Globus pallidus (tissue), 1 donor: ENCODE results near the gene NAPG.
"Not testable (repeated sequence)": the region's sequence is repeated elsewhere in the genome, so short reads cannot be mapped to it uniquely, and the experiment has no call there.

Experiments
- DNase-seq: peaks from one replicate; pipeline ENCODE4 v3.0.0-alpha.2; 2015; ENCODE audit warnings: low spot score

NAPG gene

GRCh38 chr18:10552226-10552625, 26.4 kb downstream of the NAPG start:
- DNase-seq: no peak

- DNase-seq: not testable (repeated sequence)
These were observed 30.4 kb downstream of the NAPG start for GRCh38 chr18:10556251-10556650.

- no peak for DNase-seq
These were observed 31.4 kb downstream of the NAPG start for GRCh38 chr18:10557085-10557677.

- DNase-seq: no peak
These were observed 32.6 kb downstream of the NAPG start for GRCh38 chr18:10558243-10558966.

- DNase-seq: no peak
These were observed 33.1 kb downstream of the NAPG start for GRCh38 chr18:10558967-10559298.

GRCh38 chr18:10559553-10560451, 34.0 kb downstream of the NAPG start:
- DNase-seq: no peak

GRCh38 chr18:10560452-10561045, 34.7 kb downstream of the NAPG start:
- peak; percentile 68 for DNase-seq

- DNase-seq: no peak
These were observed 36.9 kb downstream of the NAPG start for GRCh38 chr18:10562773-10563160.

GRCh38 chr18:10563886-10564285, 38.1 kb downstream of the NAPG start:
- DNase-seq: no peak

- DNase-seq: no peak
These were observed 39.3 kb downstream of the NAPG start for GRCh38 chr18:10564975-10565773.

GRCh38 chr18:10565835-10566234, 40.0 kb downstream of the NAPG start:
- no peak for DNase-seq

GRCh38 chr18:10566390-10566789, 40.6 kb downstream of the NAPG start:
- no peak for DNase-seq

- not testable (repeated sequence) for DNase-seq
These were observed 44.1 kb downstream of the NAPG start for GRCh38 chr18:10569941-10570340.

- DNase-seq: no peak
These were observed 44.8 kb downstream of the NAPG start for GRCh38 chr18:10570622-10571021.

GRCh38 chr18:10571537-10571936, 45.7 kb downstream of the NAPG start:
- no peak for DNase-seq

GRCh38 chr18:10573261-10573660, 47.4 kb downstream of the NAPG start:
- DNase-seq: not testable (repeated sequence)

GRCh38 chr18:10574412-10574811, 48.6 kb downstream of the NAPG start:
- DNase-seq: not testable (repeated sequence)

- DNase-seq: not testable (repeated sequence)
These were observed 52.2 kb downstream of the NAPG start for GRCh38 chr18:10577842-10578572.

- DNase-seq: not testable (repeated sequence)
These were observed 52.7 kb downstream of the NAPG start for GRCh38 chr18:10578573-10578899.

- no peak for DNase-seq
These were observed 53.4 kb downstream of the NAPG start for GRCh38 chr18:10579079-10579867.
